IPS-11a (cell line): Measurements from ENCODE around the gene SEC16A.
"Not testable (repeated sequence)": the region's sequence is repeated elsewhere in the genome, so short reads cannot be mapped to it uniquely, and the experiment has no call there.

Experiments used
- H3K4me3 ChIP-seq: one replicate; pipeline ENCODE4 v1.5.1; 2013; ENCODE audit warnings: low read depth, low read length, control low read depth

The SEC16A gene

DNA sequence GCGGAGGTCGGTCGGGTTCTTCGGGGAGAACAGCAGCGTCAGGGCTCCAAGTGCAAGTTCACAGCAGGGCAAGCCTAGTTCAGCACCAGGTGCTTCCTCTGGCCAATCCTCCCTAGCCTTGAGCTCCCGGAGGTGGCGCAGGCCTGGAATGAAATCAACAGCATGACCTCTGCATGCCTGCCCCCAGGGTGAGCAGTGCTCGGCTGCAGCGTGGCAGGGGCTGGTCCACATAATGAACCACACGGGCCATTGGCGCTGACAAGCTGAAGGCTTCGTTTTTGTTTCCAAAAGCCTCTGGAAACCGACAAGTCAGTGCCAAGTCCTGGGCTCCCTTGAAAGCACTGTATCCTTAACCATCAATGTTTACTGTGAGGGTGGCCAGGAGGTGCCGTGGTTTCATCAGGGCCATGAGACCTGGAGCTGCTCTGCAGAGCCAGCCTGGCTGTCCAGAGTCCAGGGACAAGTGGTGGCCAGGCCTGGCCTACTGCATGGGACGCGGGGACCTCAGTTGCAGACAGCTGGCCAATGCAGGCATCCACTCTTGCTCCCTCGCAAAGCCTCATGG, 41.1 kb downstream of the SEC16A start:
- no peak overlapping the region for H3K4me3 ChIP-seq

DNA sequence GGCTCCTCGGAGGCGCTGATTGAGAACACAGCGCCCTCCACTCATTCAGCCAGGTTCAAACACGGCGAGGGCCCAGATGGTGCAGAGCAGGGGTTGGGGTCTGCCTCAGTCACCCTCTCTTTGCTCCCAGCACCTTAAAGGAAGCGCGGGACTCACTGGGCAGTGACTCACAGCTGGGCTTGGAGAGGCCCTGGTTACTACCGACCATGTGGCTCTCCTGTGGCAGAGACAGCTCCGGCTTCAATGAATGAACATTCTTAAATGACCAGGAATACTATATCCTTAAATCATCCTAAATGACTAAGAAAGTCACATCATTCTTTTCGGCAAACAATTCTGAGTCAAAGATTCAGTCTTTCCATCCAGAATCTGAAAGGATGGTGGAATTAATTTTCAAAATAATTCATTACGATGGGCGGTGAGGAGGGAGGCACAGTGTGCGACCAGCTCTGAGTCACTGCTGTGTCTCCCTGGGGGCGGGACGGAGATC, 41.6 kb downstream of the SEC16A start:
- no peak overlapping the region for H3K4me3 ChIP-seq

DNA sequence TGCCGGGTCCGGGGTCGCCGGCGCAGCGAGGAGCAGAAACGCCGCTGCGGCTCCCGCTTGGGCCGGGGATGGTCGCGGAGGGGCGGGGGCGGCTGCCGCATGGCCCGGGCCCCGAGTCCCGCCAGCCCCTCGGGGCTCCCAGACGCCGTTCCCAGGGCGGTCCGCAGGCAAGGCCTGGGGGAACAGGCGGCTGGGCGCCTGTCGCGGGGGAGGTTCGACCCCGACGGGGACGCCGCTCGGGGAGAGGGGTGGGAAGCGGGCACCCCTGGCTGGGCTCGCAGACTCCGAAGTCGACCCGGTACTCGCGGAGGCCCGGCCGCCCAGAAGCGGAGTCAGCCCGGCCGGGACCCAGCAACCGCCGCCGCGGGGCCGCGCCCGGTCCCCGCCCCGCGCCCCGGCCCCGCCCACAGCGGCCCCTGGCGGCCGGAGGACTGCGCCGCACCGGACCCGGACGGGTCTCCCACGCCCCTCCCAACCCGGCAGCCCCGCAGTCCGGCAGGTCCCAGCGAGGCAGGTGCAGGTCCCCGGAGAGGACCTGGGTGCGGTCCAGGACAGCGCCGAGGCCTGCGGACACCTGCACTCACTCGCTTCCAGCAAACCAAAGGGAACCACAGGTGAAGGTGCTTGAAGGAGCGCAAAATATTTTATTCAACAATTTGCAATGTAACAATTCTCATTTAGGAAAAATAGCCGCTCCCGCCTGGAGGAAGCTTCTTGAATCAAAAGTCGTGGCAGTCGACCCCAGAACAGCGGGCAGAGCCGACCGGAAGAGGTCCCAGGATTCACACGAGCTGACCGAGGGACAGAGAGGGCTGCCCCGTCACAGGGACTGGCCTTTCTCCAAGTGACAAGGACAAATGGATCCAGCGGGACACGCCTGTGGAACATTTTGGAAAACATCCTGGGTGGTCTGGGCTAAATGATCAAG, 43.1 kb downstream of the SEC16A start, which contains the start of gene INPP5E:
INPP5E (minus strand) TSS at position 365 of the 928 bp plus-strand sequence. CDS start 426 bp downstream, outside the sequence.
- peak within 1 kb of the TSS; percentile 65 for H3K4me3 ChIP-seq

DNA sequence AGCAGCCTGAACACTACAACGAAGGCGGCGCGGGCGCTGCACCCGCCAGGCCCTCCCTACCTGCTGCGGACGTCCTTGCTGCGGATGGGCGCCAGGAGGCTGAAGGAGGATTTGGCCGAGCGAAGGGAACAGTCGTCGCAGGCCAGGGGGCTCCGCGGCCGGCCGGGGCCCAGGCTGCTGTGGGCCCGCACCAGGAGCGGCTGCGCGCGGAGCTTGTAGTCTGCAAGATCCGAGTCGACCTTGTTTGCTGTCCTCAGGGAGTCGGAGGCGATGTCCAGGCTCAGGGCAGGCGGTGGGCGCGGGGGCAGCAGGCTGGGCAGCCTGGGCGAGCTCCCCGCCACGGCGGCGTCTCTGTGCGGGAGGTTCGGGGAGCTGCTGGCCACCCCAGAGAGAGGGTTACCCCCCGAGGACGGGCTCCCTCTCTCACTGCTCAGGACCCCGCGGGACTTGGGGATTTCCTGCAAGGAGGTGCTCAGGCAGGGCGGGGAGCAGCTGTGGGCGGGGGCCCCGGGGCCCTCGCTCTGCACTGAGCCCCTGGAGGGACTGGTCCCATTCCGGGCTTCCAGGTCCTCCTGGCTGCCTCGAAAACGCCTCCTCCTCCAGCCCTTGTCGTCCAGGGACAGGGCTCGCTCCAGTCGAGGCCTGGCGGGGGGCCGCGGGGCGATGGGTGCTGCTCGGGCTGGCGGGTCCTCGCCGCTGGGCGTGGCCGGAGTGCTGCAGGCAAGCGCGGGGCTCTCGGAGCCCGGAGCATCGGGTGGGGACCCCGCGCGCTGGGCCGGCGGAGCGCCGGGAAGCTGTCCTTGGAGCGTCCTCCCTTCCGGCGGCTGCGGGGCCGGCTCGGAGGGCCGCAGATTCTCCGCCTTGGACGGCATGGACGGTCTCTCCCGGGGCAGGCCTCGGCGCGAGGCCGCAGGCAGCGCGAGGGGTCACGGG, 44.0 kb downstream of the SEC16A start:
- peak overlapping the region; percentile 65 for H3K4me3 ChIP-seq

DNA sequence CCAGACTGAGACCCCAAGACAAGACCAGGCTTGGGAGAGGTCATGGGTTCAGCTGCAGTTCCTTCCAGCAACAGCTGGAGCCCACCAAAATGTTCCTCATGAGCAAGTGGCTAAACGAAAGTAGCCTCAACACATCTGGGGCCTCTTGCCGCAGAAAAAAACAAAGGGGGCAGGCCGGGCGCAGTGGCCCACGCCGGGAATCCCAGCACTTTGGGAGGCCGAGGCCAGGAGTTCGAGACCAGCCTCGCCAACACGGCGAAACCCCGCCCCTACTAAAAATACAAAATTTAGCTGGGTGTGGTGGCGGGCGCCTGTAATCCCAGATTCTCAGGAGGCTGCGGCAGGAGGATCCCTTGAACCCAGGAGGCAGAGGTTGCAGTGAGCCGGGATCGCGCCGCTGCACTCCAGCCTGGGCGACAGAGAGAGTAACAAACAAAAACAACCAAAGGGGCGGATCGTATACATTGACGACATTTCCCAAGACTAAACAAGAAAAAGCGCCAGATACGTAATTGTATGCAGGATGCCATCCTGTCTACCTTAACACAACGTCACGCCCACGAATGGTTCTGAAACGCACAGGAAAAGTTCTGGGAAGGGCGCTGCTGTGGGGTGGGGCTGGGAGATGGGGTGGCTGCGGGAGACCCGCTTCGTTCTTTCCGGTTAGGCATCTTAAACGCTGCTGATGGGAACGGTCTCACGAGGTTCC, 44.8 kb downstream of the SEC16A start:
- peak overlapping the region; percentile 65 for H3K4me3 ChIP-seq

DNA sequence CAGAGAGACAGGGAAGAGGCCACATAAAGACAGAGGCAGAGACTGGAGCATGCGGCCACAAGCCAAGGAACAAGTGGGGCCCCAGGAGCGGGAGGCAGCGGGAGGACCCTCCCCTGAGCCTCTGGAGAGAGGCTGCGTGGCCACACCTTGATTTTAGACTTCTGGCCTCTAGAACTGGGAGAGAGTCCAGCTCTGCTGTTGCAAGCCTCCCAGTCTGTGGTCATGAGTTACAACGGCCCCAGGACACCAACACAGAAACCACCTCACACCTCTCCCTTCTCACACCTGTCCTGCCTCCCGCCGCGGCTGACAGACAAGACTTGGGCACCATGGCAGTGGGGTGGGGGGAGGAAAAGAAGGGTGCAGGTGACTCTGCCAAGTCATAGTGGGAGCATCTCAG, 45.4 kb downstream of the SEC16A start:
- no peak overlapping the region for H3K4me3 ChIP-seq

DNA sequence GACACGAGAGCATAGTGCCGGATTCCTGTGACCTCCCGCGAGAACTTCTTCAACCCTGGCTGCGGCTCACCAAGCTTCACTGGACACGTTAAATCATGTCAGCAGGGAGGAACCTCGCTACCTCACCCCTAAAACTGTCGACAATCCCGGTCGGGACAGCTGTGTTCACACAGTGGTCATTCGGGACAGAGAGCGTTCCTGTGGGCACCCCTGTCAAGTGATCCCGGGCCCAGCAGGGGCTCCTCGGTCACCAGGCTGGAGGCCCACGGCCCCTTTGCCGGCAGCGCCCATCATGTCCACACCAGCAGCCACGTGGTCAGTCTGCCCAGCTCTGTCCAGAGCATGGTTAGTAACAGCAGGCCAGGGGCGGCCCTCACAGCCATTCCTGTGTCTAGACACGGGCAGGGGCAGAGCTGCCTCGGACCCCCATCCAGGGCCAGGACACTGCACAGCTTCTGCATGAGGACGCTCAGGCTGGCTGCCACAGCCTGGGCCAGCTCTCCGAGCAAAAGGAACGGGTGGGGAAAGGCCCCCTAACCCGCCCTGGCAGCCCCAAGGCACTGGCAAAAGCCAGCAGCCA, 46.7 kb downstream of the SEC16A start:
- H3K4me3 ChIP-seq, result no peak overlapping the region

DNA sequence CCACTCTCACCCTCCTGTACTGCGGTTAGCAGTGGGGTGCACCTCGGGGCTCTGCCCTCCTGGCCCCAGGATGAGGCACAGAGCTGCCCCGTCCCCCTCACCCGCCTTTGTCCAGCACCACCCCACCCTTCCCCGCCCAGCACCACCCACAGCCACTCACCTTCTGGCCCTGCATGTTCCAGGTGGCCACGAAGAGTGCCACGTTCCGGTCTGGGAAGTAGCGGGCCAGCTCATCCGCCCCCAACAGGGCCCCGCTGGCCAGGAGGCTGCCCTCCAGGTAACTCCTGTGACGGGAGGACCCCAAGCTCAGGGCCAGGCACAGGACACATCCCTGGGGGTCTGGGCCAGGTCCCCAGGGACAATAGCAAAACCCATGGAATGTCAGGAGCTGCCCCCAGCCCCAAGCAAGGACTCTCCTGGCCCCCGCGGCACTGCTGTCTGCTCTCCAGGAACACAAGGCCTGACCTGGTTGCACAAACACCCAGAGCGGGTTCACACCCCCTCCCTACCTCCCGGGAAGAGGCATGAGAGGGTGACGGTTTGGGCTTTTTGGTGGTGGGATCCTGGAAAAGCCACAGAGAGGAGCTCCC, 48.2 kb downstream of the SEC16A start:
- H3K4me3 ChIP-seq, result no peak overlapping the region

DNA sequence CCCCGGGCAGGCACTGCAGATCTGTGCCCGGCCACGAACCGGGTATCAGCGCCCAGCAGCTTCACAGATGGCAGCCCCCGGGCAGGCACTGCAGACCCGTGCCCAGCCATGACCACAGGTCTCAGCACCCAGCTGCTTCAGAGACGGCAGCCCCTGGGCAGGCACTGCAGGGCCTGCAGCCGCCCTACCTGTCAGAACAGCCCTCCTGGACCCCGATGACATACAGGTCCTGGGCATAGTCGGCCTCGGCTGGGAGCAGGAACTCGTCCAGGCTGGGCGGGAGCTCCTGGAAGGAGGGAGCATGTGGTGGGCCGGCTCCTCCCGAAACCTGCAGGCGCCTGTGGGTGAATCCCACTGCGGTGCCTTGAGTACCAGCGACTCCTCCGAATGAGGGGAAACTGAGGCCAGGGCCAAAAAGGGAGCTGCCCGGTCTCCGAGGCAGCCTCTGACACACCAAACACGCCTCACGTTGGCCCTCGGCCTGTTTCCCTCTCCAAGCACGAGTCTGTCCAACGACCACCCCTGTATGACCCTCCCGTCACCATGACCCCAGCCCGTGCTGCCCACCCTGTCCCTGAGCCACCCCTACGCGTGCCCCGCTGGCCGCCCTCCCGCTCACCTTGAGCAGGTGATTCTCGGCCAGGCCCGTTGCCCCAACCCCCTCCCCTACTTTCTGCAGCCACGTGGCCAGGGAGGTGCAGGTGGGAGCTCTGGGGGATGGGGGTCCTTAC, 48.8 kb downstream of the SEC16A start:
- no peak overlapping the region for H3K4me3 ChIP-seq

DNA sequence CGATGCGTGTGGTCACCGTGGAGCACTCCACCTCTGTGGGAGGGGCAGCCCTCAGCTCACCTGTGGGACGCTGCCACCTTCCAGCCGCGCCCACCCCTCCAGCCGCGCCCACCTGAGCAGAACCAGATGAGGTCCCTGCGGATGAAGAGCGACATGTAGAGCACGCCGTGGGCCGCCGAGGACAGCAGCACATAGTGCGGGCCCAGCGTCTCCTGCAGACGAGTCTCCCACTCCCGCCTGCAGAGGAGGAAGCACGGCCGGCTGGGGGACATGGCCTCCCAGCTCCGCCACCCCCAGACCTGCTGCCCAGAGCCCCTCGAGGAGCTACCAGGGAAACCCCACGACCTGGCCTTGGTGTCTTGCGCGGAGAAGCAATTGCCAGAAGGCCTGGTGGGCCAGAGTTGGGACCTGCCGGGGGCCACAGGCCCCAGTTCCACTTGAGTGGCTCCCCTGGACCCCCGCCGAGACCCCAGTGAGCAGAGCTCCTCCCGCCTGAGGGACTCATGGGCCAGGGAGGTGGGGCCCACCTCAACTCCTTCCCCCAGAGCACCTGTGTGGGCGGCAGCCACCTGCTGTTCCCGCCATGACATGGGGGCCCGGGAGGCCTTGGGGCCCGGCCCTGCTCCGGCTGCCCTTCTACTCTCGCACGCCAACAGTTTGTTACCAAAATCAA, 49.7 kb downstream of the SEC16A start:
- H3K4me3 ChIP-seq, result no peak overlapping the region

DNA sequence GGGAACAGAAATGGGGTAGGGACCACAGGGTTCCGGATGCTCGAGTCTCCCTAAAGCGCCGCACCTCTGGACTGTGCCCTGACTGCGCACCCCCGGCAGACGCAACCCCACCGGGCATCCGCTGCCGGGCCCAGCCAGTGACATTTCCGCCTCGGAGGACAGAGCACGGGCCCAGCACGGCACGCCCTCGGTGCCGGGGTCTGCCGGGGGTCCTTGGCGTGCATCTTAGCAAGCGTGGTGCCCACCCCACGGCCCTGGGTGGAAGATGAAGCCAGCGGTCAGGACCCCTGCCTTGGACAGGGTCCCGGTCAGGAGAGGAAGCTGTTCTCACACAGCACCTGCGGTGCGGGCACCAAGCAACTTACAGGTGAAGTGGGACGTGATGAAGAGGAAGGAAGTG, 50.2 kb downstream of the SEC16A start:
- H3K4me3 ChIP-seq, result no peak overlapping the region

DNA sequence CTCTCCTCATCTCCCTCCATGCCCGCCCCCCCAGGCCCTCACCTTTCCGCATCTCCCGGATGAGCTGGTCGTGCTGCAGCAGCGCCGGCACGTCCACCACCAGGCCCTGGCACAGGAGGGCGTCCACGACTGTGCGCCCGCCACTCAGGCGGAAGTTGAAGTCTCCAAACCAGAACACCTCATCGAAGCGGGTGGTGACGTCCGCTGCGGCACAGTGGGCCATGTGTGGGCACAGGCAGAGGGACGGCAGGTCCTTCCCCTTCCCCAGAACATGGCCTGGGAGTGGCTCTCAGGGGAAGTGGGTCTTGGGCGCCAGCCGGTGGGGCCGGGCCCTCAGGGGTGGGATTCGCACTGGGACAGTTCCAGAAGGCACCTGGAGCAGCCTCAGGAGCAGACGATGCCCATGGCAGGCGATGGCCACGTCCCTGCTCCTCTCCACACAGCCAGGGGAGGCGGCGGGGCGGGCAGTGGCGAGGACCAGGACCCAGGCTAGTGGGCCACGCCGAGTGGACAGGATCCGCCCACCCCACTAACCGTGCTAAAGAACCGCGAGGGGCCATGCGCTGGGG, 51.0 kb downstream of the SEC16A start:
- no peak overlapping the region for H3K4me3 ChIP-seq

DNA sequence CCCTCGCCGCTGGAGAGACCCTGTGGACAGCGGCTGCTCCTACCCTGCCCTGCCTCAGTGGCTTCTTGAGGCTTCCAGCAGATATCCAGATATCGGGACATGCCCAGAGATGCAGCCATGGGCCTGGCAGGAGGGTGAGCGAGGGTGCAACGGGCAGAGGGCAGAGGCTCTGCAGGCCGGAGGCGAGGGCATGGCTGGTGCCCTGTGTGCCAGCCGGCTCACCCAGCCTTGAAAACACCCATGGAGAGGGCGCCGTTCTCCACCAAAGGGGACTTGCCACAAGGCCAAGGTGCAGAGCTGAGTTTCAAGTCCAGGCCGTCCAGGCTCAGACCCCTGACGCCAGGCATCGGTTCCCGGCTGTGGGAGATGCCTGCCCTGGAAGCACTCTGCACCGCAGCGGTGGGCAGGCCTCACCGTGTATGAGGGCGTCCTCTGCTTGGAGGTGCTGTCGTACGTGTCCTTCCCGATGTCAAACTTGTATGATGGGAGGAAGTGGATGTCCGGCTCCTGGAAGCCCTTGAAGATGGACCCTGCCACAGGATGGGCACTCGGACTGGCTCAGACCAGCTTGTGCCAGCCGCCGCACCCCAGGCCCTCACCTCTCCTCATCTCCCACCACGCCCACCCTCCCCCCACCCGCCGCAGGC, 52.1 kb downstream of the SEC16A start:
- H3K4me3 ChIP-seq, result no peak overlapping the region

DNA sequence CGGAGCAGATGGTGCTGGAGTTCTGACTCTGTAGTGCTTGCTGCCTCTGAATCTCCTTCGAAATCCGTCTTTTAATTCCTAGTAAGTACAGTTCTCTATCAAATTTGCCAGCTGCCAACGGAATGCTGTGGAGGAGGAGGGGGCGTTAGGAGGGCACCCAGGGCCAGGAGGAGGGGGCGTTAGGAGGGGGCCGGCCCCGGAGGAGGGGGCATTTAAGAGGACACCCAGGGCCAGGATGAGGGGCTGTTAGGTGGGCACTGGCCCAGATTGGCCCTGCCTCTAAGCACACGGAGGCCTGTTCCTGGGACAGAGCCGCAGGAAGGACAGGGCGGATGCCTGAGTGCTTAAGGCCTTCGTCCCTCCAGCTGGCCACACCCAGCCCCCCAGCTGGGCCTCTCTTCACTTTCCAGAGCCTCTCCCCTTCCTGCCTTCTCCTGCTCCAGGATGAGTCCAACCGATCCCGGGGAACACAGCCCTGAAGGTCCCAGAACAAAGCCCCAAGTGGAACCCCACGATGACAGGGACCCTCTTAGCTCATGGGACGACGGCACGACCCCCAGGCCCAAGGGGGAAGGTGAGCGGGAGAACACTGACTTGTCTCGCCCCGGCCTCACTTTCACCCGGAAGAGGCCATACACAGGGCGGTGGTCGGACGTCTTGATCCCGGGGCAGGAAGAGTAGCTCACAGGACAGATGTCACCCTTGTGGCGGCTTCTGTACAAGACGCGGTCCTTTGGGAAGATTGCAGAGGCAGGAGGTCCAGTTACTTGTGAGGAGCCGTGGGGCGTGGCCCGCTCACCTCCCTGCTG, 53.0 kb downstream of the SEC16A start:
- no peak overlapping the region for H3K4me3 ChIP-seq

DNA sequence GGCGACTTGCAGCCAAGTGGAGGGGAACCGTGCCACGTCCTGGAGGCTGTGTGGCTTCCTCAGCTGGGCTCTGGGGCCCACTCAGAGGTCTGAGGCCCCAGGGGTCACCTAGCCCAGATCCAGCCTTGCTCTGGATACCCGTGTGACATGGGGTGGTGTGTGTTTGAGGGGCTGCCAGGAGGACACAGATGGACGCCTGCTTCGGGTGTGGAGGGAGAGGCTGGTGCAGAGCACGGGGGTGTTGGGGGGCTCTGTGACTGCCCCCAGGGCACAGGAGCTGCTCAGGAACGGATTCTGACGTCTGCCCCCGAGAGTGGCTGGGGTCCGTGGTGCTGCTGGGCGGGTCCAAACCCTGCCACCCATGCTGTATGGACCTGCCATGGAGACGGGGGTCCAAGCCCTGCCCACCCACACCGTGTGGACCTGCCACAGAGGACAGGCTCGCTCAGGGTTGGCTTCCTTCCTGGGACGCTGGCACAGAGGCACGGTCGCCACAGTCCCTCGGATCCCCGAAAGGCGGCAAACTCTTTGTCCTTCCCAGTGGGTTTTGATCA, 53.7 kb downstream of the SEC16A start:
- H3K4me3 ChIP-seq, result no peak overlapping the region

DNA sequence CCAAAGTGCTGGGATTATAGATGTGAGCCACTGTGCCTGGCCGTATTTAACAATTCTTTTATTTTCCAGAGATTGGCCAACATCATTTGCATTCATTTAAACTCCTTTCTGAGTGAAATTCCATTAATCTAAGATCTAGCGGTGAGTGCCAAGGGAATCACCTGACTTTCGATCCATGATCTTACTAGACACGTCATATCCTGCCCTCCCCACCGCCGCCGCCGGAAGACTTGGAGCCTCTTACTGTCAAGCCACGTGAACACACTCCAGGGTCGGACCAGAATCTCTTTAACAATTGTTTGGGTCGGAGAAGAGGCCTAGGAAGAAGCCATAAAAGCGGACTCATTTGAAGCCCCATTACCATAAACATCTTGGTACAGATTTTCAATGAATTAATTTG, 56.1 kb downstream of the SEC16A start:
- no peak overlapping the region for H3K4me3 ChIP-seq

DNA sequence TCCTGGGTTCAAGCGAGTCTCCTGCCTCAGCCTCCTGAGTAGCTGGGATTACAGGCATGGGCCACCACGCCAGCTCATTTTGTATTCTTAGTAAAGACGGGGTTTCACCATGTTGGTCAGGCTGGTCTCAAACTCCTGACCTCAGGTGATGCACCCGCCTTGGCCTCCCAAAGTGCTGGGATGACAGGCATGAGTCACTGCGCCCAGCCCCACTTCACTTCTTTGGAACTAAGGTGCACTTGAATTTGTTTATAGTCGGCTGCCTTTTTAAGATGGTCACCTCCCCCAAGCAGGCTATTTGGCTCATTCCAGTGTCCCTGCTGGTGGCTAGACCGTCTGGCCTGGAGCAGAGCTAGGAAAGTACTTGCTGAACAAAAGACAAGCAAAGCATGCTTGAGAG, 57.5 kb downstream of the SEC16A start:
- not testable (repeated sequence) for H3K4me3 ChIP-seq
